Stomach (tissue), 4 donors: ENCODE measurements around the gene CDH15.

Experiments
- CTCF ChIP-seq, 7 experiments: fragments of 450-650 bp in 4 of 7; fragments of 200-600 bp in 3 of 7; sonication (generic) in 3 of 7; IDR thresholded peaks; one replicate each; pipeline ENCODE4 v1.5.1; 2016 to 2019; ENCODE audit warnings: antibody characterized with exemption in 7 of 7, control low read depth in 2 of 7, mild to moderate bottlenecking in 1 of 7
- POLR2A ChIP-seq, 4 donors: fragments of 450-650 bp; IDR thresholded peaks; one replicate each; pipeline ENCODE4 v1.6.1; 2016; ENCODE audit warnings: antibody characterized with exemption in 4 of 4, control low read depth in 2 of 4, mild to moderate bottlenecking in 1 of 4, moderate library complexity in 1 of 4

GRCh38 chr16:89175280-89176146 lies 4.0 kb downstream of the CDH15 start:
- TF ChIP-seq CTCF (IDR thresholded peaks at IDR 0.05) (no peak), POLR2A (IDR thresholded peaks at IDR 0.05) (no peak)
